ENCODE measurements around the gene NET1.

Gene NET1

GRCh38 chr10:5464546-5464945, 52.2 kb downstream of the NET1 start:
- no peaks in the 10 kb centered on the region for H3K9me3 ChIP-seq (ENCODE audit: low read length)
- peaks cover 13% of the 10 kb centered on the region for H3K36me3 ChIP-seq (ENCODE audit: insufficient read depth, low read length)
- no peaks in the 10 kb centered on the region for H4K20me1 ChIP-seq (ENCODE audit: insufficient read depth, low read length)
- no peak overlapping the region for H3K9ac ChIP-seq (ENCODE audit: low read length)
- no peak overlapping the region for H3K4me3 ChIP-seq (ENCODE audit: low read depth, low read length, poor library complexity, severe bottlenecking)
- no peaks in the 10 kb centered on the region; the same call in 1 of the 2 replicates for H3K27me3 ChIP-seq (ENCODE audit: insufficient read depth, low read length)
- H3K4me2 ChIP-seq (ENCODE audit: low read length) = no peak overlapping the region
- H3F3A ChIP-seq (ENCODE audit: insufficient read depth, low read length) = no peaks in the 10 kb centered on the region
- no peak overlapping the region for H2AFZ ChIP-seq (ENCODE audit: low read length)
- no peaks in the 10 kb centered on the region for H3K4me1 ChIP-seq (ENCODE audit: insufficient read depth, low read length, severe bottlenecking)
- no peak overlapping the region for H3K27ac ChIP-seq (ENCODE audit: low read depth, low read length, poor library complexity, severe bottlenecking)
- H3K9me2 ChIP-seq (ENCODE audit: low read depth, low read length) = no peaks in the 10 kb centered on the region
- TF ChIP-seq CTCF (IDR thresholded peaks at IDR 0.05; ENCODE audit: low read length) (no peak), EZH2 (IDR thresholded peaks at IDR 0.05; ENCODE audit: borderline replicate concordance, low read length) (no peak)
- H3K79me2 ChIP-seq (ENCODE audit: insufficient read depth, low read length) = no peaks in the 10 kb centered on the region

- Histone ChIP-seq H3K4me1 (ENCODE audit: insufficient read depth, low read length, severe bottlenecking) (no peaks in the 10 kb centered on the region), H4K20me1 (ENCODE audit: insufficient read depth, low read length) (no peaks in the 10 kb centered on the region), H3K27ac (ENCODE audit: low read depth, low read length, poor library complexity, severe bottlenecking) (no peak overlapping the region), H3K9me3 (ENCODE audit: low read length) (no peaks in the 10 kb centered on the region), H3K79me2 (ENCODE audit: insufficient read depth, low read length) (no peaks in the 10 kb centered on the region), H2AFZ (ENCODE audit: low read length) (no peak overlapping the region), H3K27me3 (ENCODE audit: insufficient read depth, low read length) (no peaks in the 10 kb centered on the region; the same call in 1 of the 2 replicates), H3F3A (ENCODE audit: insufficient read depth, low read length) (no peaks in the 10 kb centered on the region), H3K9ac (ENCODE audit: low read length) (no peak overlapping the region), H3K4me3 (ENCODE audit: low read depth, low read length, poor library complexity, severe bottlenecking) (no peak overlapping the region), H3K4me2 (ENCODE audit: low read length) (no peak overlapping the region), H3K9me2 (ENCODE audit: low read depth, low read length) (no peaks in the 10 kb centered on the region), H3K36me3 (ENCODE audit: insufficient read depth, low read length) (no peaks in the 10 kb centered on the region; the same call in 1 of the 2 replicates)
- TF ChIP-seq CTCF (IDR thresholded peaks at IDR 0.05; ENCODE audit: low read length) = no peak
Measured at GRCh38 chr10:5465976-5466450, 53.7 kb downstream of the NET1 start.

- Histone ChIP-seq H3K4me1 (ENCODE audit: insufficient read depth, low read length, severe bottlenecking) (no peaks in the 10 kb centered on the region), H3K27ac (ENCODE audit: low read depth, low read length, poor library complexity, severe bottlenecking) (no peak overlapping the region), H2AFZ (ENCODE audit: low read length) (no peak overlapping the region), H3K4me2 (ENCODE audit: low read length) (no peak overlapping the region), H3K27me3 (ENCODE audit: insufficient read depth, low read length) (no peaks in the 10 kb centered on the region; the same call in 1 of the 2 replicates), H3K79me2 (ENCODE audit: insufficient read depth, low read length) (no peaks in the 10 kb centered on the region), H4K20me1 (ENCODE audit: insufficient read depth, low read length) (no peaks in the 10 kb centered on the region), H3K9me2 (ENCODE audit: low read depth, low read length) (no peaks in the 10 kb centered on the region), H3K9ac (ENCODE audit: low read length) (no peak overlapping the region), H3K9me3 (ENCODE audit: low read length) (no peaks in the 10 kb centered on the region), H3F3A (ENCODE audit: insufficient read depth, low read length) (no peaks in the 10 kb centered on the region), H3K36me3 (ENCODE audit: insufficient read depth, low read length) (no peaks in the 10 kb centered on the region; the same call in 1 of the 2 replicates), H3K4me3 (ENCODE audit: low read depth, low read length, poor library complexity, severe bottlenecking) (no peak overlapping the region)
- TF ChIP-seq CTCF (IDR thresholded peaks at IDR 0.05; ENCODE audit: low read length) (no peak), EZH2 (IDR thresholded peaks at IDR 0.05; ENCODE audit: borderline replicate concordance, low read length) (no peak)
Measured at GRCh38 chr10:5466451-5467206, 54.3 kb downstream of the NET1 start.

Measured in OCI-LY1 (cell line).